NOMO-1 treated with dmso at 0.1 percent for 144 hours (cell line): ENCODE results near the gene GLDC.
"Not testable (repeated sequence)": the region's sequence is repeated elsewhere in the genome, so short reads cannot be mapped to it uniquely, and the experiment has no call there.

Experiments used
- DNase-seq: peaks from one replicate; lab custom pipeline; 2025; ENCODE audit not compliant: unreplicated experiment; lab: John Stamatoyannopoulos, UW

GLDC gene

DNA sequence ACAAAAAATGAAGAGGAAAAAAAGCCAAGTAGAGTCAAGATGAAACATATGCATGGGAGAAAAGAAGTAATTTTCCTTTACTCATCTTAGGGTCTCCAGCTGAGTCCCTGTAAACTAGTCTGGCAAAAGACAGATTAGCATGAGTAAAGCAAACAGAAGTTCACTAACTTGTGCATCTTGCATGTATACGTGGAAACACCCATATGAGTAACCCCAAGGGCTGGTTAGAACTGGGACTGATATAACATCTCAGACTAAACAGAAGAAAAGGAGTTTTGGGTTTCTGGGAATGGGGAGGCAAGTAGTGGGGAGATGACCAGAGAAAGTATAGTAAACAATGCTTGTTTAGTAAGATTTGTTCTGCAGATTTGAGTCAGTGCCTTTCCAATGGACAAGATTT lies 20.1 kb upstream of the GLDC start:
- DNase-seq: no peak

DNA sequence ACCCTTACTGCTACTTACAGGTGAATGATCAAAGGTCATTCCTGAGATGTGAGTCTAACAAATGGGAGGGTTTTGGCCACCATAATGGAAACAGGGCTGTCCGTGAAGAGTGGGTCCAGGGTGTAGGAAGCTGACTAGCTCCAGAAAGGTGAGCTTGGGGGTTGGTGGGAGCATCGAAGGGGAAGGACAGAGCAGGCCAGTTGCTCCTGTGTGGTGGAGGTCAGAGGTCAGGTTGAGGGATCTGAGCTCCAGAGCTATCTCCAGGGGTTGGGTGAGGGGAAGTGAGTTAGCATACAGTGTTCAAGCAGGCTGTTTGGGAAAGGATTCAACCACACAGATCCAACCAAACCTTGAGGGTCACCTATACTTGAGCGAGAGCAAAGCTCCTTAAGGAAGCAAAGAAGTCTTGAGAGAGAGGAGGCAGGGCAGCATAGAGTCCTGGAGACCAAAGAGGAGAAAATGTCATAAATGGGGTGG lies 18.7 kb upstream of the GLDC start:
- DNase-seq: no peak

DNA sequence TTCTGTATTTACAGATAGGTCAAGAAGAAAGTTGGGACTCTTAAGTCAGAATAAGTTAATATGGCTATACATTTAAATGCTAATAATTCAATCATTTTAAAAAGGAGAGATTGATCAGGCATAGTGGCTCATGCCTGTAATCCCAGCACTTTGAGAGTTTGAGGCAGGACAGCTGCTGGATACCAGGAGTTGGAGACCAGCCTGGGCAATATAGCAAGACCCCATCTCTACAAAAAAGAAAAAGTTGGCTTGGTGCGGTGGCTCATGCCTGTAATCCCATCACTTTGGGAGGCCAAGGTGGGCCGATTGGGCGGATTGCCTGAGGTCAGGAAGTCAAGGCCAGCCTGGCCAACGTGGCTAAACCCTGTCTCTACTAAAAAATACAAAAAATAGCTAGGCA lies 15.0 kb upstream of the GLDC start:
- no peak for DNase-seq

DNA sequence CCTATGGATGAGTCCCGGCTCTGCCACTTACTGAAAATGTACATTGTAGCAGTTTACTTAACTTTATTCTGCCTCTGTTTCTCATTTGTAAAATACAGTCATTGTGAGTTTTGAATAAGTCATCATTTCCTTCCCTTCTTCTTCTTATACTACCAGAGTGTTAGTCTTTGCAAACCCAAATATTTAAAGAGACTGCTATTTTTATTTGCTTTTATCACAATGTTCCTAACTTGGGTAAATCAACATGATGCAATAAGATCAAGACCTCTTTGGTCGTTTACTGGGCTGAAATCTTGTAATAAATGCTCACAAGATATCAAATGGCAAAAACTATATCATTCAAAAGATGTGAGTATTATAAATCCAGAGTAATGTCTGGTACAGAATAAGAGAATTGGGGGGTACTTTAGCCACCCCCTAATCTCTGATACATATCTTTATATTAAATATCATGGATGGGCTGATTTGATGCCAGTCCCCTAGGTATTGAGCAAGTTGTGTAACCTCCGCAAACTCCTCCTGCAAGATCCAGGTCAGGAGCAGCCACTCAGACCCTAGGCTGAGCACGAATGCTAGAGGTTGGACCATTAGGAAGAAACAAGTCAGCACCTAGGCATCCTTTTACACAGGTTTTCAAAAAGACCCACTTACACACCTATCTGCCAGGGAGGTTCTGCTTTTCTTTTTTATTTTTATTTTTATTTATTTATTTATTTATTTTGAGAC lies 13.3 kb upstream of the GLDC start:
- DNase-seq: no peak

DNA sequence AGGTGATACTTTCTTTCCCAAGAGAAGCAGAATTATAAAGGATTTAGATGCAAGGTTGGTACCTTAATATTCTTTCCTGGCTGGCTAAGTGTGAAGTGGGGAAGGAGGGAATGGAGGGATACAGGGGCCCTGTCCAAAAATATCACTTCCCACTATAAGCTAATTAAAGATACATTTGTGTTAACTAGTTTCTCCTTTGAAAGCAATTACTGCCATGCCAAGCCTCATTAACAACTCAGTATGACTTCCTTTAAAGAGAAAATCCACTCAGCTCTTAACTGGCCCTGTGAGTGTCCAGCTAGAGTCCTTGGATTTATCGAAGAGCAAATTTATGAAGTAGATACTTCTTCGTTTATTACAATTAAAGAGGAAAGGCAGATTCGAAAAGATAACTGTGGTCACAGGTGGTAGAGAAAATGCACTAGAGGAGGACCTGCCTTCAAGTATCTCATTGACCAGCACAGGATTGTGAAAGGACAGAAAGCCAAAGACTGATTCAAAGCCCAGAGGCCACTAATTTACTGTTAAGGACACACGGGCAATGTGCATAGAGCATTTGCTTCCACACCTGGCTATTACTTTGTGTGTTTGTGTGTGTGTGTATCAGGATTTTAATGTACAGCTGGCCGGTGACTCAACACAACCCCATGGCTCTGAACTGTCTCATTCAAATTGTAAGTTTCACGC lies 11.2 kb upstream of the GLDC start:
- no peak for DNase-seq

DNA sequence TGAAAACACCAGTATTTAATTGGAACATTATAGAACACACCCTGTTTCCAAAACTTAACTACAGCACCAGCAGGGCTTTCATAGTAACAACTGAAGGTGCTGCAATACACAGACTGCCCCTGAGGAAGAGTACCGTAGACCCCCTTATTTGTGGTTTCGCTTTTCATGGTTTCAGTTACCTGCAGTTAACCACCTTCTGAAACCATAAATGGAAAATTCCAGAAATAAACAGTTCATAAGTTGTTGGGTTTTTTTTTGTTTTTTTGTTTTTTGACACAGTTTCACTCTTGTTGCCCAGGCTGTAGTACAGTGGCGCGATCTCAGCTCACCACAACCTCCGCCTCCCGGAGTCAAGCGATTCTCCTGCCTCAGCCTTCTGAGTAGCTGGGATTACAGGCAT lies 9.5 kb upstream of the GLDC start:
- DNase-seq: no peak

DNA sequence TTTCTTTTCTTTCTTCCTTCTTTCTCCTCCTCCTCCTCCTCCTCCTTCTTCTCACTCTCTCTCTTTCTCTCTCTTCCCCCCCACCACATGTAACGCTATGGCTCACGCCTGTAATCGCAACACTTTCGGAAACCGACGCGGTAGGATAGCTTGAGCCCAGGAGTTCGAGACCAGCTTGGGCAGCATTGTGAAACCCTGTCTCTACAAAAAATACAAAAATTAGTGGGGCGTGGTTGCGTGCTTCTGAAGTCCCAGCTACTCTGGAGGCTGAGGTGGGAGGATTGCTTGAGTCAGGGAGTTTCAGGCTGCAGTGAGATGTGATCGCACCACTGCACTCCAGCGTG lies 736 bp upstream of the GLDC start:
- no peak for DNase-seq

DNA sequence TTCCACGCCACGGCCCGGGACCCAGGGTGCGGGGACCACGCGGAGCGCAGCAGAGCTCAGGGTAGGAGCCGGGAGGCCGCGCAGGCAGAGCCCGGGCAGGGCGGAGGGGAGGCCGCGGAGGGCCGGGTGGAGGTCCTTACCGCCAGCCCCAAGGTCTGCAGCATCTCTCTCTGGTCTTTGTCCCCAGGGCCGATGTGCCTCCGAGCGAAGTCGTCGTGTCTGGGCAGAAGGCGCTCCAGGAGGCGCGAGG lies 499 bp downstream of the GLDC start:
- DNase-seq: not testable (repeated sequence)

DNA sequence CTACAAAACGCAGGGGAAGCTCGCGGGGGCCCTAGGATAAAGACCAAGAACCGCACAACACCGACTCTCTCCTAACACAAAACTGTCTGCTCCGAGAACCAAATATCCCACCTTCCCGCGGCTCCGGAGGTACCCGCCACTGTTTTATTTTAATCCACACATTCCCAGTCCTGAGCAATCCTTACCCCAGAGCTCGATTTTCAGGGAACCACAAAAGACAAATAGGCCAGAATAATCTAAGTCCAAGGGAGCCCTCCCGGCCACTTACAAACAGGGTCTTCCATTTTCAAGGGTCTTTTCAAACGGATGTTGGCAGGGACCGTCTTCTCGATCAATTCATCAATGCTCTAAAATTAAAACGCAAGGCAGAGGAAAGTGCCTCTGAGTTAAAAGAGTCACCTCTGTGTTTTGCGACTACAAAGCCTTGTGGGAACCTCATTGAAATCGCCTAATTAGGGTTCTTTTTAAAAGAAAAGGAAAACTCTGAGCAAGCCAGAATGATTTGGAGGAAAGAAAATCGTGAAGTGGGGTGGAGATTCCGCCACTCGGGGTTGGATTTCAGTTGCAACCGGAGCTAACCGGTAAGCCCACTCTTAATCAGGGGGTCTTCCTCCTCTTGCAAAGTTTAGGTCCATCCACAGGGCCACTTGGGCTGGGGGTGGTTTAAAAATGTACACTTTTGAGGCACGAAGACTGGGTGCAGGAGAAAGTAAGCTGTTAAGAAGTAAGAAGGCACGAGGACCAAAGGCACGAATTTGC lies 1.0 kb downstream of the GLDC start:
- no peak for DNase-seq

DNA sequence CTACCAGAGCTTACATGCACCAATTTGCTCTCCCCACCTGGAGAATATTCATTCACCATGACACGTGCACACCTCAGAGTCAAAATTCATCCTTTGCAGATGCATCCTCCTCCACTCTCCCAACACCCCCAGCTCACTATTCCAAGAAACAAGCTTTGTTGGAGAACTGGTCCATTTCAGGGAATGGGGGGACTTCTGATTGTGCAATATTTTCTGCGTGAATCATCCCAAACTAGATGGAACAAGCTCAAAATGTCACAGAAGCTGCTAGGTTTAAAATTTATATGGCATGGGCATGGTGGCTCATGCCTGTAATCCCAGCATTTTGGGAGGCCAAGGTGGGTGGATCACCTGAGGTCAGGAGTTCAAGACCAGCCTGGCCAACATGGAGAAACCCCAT lies 3.6 kb downstream of the GLDC start:
- DNase-seq: no peak

DNA sequence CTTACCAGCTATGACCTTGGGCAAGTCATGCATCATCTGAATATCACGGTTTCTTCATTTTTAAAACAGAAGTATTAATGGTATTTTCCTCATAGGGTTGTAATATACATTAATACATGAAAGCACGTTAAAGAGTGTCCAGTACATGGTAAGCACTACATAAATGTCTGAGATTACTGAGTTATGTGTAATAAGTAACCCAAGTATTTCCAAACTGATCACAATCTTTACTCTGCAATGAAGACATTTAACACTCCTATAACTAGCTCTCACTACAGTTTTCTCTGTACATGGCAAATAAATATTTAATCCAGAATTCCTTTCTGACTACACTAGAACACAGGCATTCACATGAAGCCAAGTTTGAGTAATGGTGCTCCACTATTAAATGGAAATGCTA lies 4.0 kb downstream of the GLDC start:
- no peak for DNase-seq

DNA sequence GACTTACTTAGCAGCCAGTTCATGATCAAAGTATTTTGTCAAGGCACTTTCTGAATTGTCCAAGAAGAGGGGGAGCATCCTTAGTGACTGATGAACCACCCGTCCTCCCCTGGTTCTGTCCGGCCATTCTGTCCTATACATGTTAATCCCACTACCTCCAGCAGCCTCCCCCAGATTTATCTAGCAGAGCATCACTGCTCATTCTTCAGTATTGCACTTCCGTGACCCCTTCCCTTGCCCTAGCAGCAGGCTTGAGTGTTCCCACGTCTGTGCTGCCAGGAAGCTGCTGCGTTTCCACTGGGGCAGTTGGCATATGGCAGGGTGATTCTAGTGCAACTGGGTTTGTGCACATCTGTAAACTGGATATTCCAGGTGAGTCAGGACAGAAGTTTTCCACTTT lies 4.5 kb downstream of the GLDC start:
- no peak for DNase-seq

DNA sequence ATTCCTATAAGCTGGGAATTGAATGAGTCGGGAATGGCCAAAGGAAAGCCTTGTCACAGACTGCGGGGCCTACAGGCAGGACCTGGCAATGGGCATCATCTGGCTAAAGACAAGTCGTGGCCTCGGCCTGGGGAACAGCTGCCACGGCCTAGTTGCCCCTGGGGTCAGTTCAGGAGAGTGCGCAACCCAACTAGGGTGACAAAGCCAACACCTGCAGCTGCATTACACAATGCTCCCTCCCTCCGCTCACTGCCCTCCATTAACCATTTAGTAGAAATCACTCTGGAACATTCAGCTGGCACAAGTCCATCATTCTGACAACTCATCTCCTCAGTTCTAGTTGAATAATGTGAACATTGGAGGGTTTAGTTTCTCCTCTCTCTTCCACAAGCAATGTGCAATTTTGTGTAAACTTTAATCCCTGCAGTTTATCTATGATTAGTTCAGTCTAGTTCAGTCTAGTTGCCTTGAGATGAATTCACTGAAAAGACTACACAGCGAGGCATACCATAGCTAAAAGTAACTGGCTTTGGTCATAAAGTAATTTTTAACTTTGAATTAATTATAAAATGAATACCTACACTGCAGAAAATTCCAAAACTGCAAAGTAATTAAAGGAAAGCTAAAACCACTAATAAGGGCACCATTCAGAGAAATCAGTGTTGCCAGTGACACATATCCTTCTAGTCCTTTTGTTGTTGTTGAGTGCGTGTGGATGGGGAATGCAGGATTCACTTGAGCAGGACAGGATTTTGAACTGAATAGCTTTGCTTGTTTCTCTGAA lies 5.1 kb downstream of the GLDC start:
- DNase-seq: no peak

DNA sequence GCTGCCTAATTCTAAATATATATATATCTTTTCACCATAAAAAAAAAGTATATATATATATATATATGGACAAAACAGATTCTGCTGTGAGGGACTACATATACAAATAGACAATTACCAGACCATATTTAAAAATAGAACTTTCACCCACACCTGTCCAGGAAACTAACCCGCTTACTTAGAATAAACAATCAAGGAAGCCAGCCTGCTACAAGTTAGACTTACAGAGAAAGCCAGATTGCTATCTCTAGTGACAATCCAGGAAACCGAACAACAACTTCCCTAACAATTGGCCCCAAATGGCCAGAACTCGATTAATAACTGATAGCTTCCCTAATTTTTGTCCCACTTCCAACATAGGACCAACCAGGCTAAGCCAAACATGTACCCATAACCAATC lies 5.9 kb downstream of the GLDC start:
- DNase-seq: no peak

DNA sequence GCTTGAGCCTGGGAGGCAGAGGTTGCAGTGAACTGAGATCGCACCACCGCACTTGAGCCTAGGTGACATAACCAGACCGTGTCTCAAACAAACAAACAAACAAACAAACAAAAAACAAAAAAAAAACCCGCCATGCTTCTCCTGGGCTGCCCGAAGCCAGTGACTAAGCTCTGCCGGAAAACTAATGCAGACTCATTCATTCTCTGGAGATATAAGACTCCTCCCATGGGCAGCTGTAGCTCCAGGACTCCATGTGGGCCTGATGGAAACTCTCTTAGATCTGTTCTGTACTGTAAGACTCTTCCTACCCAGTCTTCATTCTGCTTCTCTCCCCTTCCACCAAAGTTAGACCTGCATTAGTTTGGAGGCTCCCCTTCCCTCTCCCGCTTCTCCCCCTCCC lies 11.1 kb downstream of the GLDC start:
- DNase-seq: no peak

DNA sequence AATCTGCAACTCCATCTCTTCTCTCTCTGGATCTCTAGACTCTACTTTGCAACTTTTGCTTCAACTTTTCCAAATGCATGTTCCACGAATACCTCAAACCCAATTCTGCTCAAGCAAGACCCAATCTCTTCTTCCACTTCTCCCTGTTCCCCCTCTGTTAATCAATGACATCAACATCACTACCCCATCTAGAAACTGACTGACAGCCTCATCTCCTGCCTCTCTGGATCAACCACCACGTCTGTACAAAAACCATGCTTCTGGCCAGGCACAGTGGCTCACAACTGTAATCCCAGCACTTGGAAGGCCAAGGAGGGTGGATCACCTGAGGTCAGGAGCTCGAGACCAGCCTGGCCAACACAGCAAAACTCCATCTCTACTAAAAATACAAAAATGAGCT lies 12.2 kb downstream of the GLDC start:
- DNase-seq: no peak

DNA sequence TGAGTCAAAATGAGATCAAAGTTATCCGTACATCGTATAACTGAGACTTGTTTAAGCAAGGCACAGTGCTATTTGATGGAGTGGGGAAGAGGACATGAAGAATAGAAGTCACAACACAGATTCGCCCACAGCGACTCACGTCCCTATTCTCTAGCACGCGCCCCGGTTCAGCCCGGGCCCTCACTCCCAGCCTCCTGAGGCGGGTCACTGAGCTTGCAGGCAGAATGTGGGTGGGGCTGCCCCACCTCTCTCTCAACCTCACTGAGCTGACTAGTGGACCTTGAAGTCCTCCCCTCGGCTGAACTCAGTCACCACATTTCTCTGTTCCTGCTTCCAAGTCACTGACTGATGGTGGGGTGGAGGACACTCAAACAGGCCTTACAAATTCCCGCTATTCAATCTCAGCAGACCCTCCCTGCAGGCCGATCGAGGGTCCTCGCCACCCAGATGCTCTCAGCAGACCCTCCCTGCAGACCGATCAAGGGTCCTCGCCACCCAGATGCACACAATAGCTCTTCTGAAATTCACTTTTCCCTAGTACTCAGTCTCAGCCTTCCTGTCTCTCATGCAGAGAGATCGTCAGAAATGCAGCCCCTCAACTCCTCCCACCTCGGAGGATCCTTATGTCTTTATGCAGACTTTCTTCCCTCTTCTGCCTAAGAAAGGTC lies 12.9 kb downstream of the GLDC start:
- no peak for DNase-seq

DNA sequence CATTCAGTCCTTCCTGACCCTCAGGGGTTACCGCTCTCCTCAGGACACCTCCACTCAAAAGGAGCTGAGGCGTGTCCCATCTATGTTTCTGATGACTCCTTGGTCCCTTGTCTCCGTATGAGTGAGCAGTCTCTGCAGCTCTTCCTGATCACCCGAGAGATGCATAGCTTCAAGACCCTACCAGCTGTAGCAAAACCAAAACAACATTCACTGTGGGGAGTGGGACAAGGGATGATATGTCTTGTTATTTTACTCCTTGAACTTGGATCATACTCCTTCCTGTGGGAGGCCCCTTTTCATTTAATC lies 14.4 kb downstream of the GLDC start:
- DNase-seq: no peak

DNA sequence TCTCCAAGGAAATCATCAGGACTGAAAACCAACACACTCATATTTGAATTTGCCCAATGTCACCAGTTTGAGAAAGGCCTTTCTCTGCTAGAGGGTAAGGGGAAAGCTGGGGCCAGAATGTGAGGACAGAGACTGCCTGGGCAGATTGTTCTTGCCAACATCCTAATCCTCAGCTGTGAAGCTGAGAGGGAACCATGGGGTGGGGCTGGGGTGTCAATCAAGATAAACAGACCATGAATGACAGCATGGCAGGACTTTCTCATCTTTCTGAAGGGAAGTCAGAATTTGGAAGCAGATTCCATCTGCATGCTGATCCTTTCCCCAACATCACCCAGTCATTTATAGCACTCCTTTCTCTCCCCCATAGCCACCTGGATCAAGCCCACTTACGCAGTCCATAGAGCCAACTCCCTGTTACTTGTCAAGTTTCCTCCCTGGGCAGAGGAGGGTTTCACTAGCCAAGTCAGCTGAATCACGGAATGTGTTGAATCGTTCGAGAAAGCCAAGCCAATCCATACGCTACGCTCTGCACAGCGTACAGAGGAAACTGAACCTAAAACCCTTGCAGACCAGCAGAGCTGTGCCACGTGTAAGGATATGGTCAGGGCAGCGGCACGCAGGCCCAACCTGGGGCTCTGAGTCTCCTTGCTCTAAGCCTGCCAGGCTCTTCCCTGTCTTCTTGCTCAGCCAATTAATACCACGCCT lies 14.9 kb downstream of the GLDC start:
- DNase-seq: no peak

DNA sequence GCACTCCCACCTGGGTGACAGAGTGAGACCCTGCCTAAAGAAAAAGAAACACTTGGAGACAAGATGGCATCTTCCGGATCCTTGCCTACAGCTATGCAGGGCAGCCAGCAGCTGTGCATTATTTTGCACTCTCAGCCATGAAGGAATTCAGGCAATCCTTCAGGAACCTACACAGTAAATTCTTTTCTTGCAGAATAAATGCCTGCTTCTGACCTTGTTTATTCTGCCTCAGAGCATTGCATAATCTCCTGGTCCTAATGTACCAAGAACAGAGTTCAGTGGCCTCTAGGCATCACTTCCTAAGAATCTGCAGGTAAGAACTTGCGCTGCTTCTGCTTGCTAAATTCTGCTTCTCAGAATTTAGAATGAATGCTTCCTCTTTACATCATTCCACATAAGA lies 16.8 kb downstream of the GLDC start:
- DNase-seq: no peak

DNA sequence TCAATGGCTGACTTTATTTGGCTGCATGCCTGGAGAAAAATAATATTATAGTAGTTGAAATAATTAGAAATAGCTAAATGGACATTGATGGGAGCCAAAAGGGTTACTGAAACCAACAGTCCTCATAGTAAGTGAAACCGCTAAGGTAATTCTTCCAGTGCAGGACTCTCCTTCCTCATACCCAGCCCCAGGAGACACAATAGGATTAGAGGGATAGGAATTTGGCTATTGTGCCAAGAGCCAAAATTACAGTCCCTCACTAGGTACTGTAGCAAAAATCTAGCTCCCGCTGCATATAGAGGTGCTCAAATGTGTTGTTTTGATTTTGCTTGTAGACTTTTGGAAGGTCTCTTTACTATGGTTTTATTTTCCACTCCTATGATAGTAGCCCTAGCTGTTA lies 20.2 kb downstream of the GLDC start:
- no peak for DNase-seq
